Spleen (tissue), 11 donors: Measurements from ENCODE around the gene IRS2. TPM values are rescaled to one million over a fixed set of nuclear protein-coding genes. Genes with fewer than 3 reads are reported as not detected.

ENCODE experiments used
- DNase-seq: peaks from one replicate; pipeline ENCODE4 v3.0.0-alpha.2; 2020
- H3K27ac ChIP-seq, 8 donors: fragments of 200-600 bp; sonication (generic) in 7 of 8; 1 replicate in 4 of 8; 2 replicates in 4 of 8; pipeline versions ENCODE4 v1.5.0 to v1.8.0; 2016 to 2021; ENCODE audit warnings: inconsistent platforms in 4 of 8, mild to moderate bottlenecking in 4 of 8, moderate library complexity in 1 of 8
- H3K27me3 ChIP-seq, 7 donors: fragments of 200-600 bp; sonication (generic) in 6 of 7; replicated peaks in 1 of 7; 1 replicate in 4 of 7; 2 replicates in 3 of 7; pipeline versions ENCODE4 v1.5.0 to v1.8.0; 2016 to 2021; ENCODE audit warnings: inconsistent platforms in 3 of 7, mild to moderate bottlenecking in 1 of 7
- H3K36me3 ChIP-seq, 6 donors: fragments of 200-600 bp; sonication (generic) in 5 of 6; 1 replicate in 4 of 6; 2 replicates in 2 of 6; pipeline versions ENCODE4 v1.5.0 to v1.8.0; 2016 to 2021; ENCODE audit warnings: inconsistent platforms in 2 of 6
- H3K4me1 ChIP-seq, 6 donors: fragments of 200-600 bp; sonication (generic) in 5 of 6; 1 replicate in 3 of 6; 2 replicates in 3 of 6; pipeline versions ENCODE4 v1.5.0 to v1.8.0; 2016 to 2021; ENCODE audit warnings: inconsistent platforms in 3 of 6
- H3K4me3 ChIP-seq, 8 donors: fragments of 200-600 bp; sonication (generic) in 7 of 8; 1 replicate in 4 of 8; 2 replicates in 4 of 8; pipeline versions ENCODE4 v1.5.0 to v1.8.0; 2016 to 2021; ENCODE audit warnings: inconsistent platforms in 4 of 8, mild to moderate bottlenecking in 4 of 8, moderate library complexity in 2 of 8
- H3K9me3 ChIP-seq, 8 donors: fragments of 200-600 bp; sonication (generic) in 7 of 8; 1 replicate in 4 of 8; 2 replicates in 4 of 8; pipeline versions ENCODE4 v1.5.0 to v1.8.0; 2016 to 2021; ENCODE audit warnings: inconsistent platforms in 4 of 8
- CTCF ChIP-seq, 11 experiments: fragments of 200-600 bp in 7 of 11; fragments of 450-650 bp in 4 of 11; sonication (generic) in 4 of 11; IDR thresholded peaks in 8 of 11; conservative IDR thresholded peaks in 3 of 11; 1 replicate in 7 of 11; 2 replicates in 4 of 11; pipeline versions ENCODE4 v1.4.0 to v1.8.0; 2016 to 2021; ENCODE audit warnings: antibody characterized with exemption in 11 of 11, inconsistent platforms in 4 of 11, mild to moderate bottlenecking in 1 of 11
- POLR2A ChIP-seq, 3 donors: fragments of 450-650 bp; IDR thresholded peaks; one replicate each; pipeline ENCODE4 v1.5.1; 2017; ENCODE audit warnings: antibody characterized with exemption in 3 of 3, mild to moderate bottlenecking in 1 of 3
- POLR2AphosphoS5 ChIP-seq, 3 donors: sonication (generic); formaldehyde crosslinking; IDR thresholded peaks; one replicate each; pipeline ENCODE4 v1.5.1; 2017; ENCODE audit warnings: antibody characterized with exemption in 3 of 3
- WGBS, 5 donors: extraction: QIAGEN DNeasy Blood & Tissue Kit in 3 of 5; methylation state at CpG; one replicate each; pipeline versions ENCODE4 v1.1.5 to v1.1.7; 2013 to 2018; 5-methylcytosine and 5-hydroxymethylcytosine counted together
- intact Hi-C: fragments of 100-400 bp; cut with DNase I; formaldehyde crosslinking; loops from one replicate; pipeline ENCODE4 v1.15.0; 2023; ENCODE audit warnings: low total_unique reads
- polyA plus RNA-seq, 3 donors: library from polyadenylated mRNA; stranded (reverse); fragments of 200-250 nt; gene quantifications; one replicate each; pipeline ENCODE4 v1.2.1, GENCODE V29; 2013
- total RNA-seq, 7 donors: library from RNA; depleted of rRNA in 3 of 7; stranded (reverse); fragments of >200 nt in 3 of 7; fragmentation: NEBNext Ultra II Directional in 4 of 7; extraction: Animal tissue kit (Norgen Biotek cat#: 25700) in 4 of 7; gene quantifications; one replicate each; pipeline versions ENCODE4 v1.1.0 to v1.2.1, GENCODE V29; 2016 to 2021
- donor health status: healthy with polysubstance abuse.
- donor health status: DM: no; HTN: no; CAD: no; lungs with moderate emphysema.
- donor health status: DM: no; HTN: no; CAD: no.
- donor health status: Bipolar disorder and iron deficiency.
- donor health status: healthy.
- donor health status: DM: no; HTN: no; CAD: no.
- donor health status: DM: yes; HTN: yes; CAD: no.

The IRS2 gene
- total and polyA plus RNA-seq, 10 donors = 1.4 to 31.3 (median 13.5) TPM

- 0 to 1% (median 1%) methylated on average over 60 to 86 of the region's 86 CpGs for WGBS, 5 donors
- peaks cover 0 to 22% (median 15%) of the 10 kb centered on the region in 6 donors for H3K36me3 ChIP-seq
- H3K9me3 ChIP-seq = no peaks in the 10 kb centered on the region
- H3K4me1 ChIP-seq = peaks cover 5 to 72% (median 29%) of the 10 kb centered on the region in 6 donors
- peaks cover 0 to 61% (median 5%) of the 10 kb centered on the region in 7 donors for H3K27me3 ChIP-seq
- H3K4me3 ChIP-seq = peak overlapping the region; percentile 62 to 91 (median 75)
- intact Hi-C loops = loop anchor here (5.0 to 10.0 kb wide), 2 partner anchors 643 to 825 kb away; no protein-coding TSS in a partner anchor
- peak; percentile 90 for DNase-seq
- TF ChIP-seq POLR2AphosphoS5 (IDR thresholded peaks at IDR 0.05) (peak in 1 of 3 donors; percentile 4), POLR2A (IDR thresholded peaks at IDR 0.05) (no peak), CTCF (IDR thresholded peaks at IDR 0.05 in 8 of 11, conservative IDR thresholded peaks at IDR 0.05 in 3 of 11) (no peak)
- H3K27ac ChIP-seq = peak overlapping the region; percentile 48 to 96 (median 88)
Measured at GRCh38 chr13:109787135-109787954, 962 bp upstream of the IRS2 start.

- Histone ChIP-seq H3K27ac (peak overlapping the region in 7 of 8 donors; percentile 76 to 96 (median 87)), H3K4me3 (peak overlapping the region; percentile 41 to 91 (median 73)), H3K36me3 (peaks cover 0 to 36% (median 24%) of the 10 kb centered on the region in 6 donors), H3K9me3 (no peaks in the 10 kb centered on the region), H3K4me1 (peaks cover 5 to 80% (median 32%) of the 10 kb centered on the region in 6 donors), H3K27me3 (peaks cover 0 to 50% (median 5%) of the 10 kb centered on the region in 7 donors)
- no peak for DNase-seq
- 0 to 10% (median 1%) methylated on average over 4 to 88 of the region's 88 CpGs for WGBS, 5 donors
- peak in 1 of 3 donors; percentile 11 for TF ChIP-seq POLR2AphosphoS5 (IDR thresholded peaks at IDR 0.05)
- TF ChIP-seq POLR2A (IDR thresholded peaks at IDR 0.05) = no peak
- intact Hi-C loops = loop anchor here (5.0 to 10.0 kb wide), 2 partner anchors 641 to 824 kb away; no protein-coding TSS in a partner anchor
Measured at GRCh38 chr13:109785892-109786450, 412 bp downstream of the IRS2 start.

- WGBS, 5 donors = 3 to 6% (median 4%) methylated on average over 5 to 98 of the region's 98 CpGs
- DNase-seq = peak; percentile 92
- peaks cover 0 to 49% (median 5%) of the 10 kb centered on the region in 7 donors for H3K27me3 ChIP-seq
- peaks cover 0 to 42% (median 24%) of the 10 kb centered on the region in 6 donors for H3K36me3 ChIP-seq
- TF ChIP-seq POLR2A (IDR thresholded peaks at IDR 0.05) = no peak
- peak; percentile 17 to 80 (median 47) for TF ChIP-seq POLR2AphosphoS5 (IDR thresholded peaks at IDR 0.05)
- TF ChIP-seq CTCF (IDR thresholded peaks at IDR 0.05 in 8 of 11, conservative IDR thresholded peaks at IDR 0.05 in 3 of 11) = peak in 1 of 11 experiments; percentile 7
- peak overlapping the region in 7 of 8 donors; percentile 76 to 96 (median 87) for H3K27ac ChIP-seq
- no peaks in the 10 kb centered on the region for H3K9me3 ChIP-seq
- intact Hi-C loops = loop anchor here (5.0 to 10.0 kb wide), 2 partner anchors 641 to 823 kb away; no protein-coding TSS in a partner anchor
- H3K4me3 ChIP-seq = peak overlapping the region; percentile 41 to 91 (median 73)
- H3K4me1 ChIP-seq = peaks cover 5 to 80% (median 35%) of the 10 kb centered on the region in 6 donors
Measured at GRCh38 chr13:109785141-109785891, 1.1 kb downstream of the IRS2 start.

GRCh38 chr13:109784590-109785140 is 1.7 kb downstream of the IRS2 start:
- H3K9me3 ChIP-seq = no peaks in the 10 kb centered on the region
- peak; percentile 94 for DNase-seq
- peaks cover 0 to 44% (median 5%) of the 10 kb centered on the region in 7 donors for H3K27me3 ChIP-seq
- TF ChIP-seq POLR2AphosphoS5 (IDR thresholded peaks at IDR 0.05) (no peak), CTCF (IDR thresholded peaks at IDR 0.05 in 8 of 11, conservative IDR thresholded peaks at IDR 0.05 in 3 of 11) (peak in 7 of 11 experiments; percentile 11 to 76 (median 69))
- intact Hi-C loops = loop anchor here (5.0 to 10.0 kb wide), 2 partner anchors 640 to 822 kb away; no protein-coding TSS in a partner anchor
- H3K27ac ChIP-seq = peak overlapping the region in 7 of 8 donors; percentile 76 to 96 (median 87)
- peaks cover 0 to 49% (median 24%) of the 10 kb centered on the region in 6 donors for H3K36me3 ChIP-seq
- H3K4me3 ChIP-seq = peak overlapping the region; percentile 41 to 91 (median 73)
- peaks cover 10 to 80% (median 41%) of the 10 kb centered on the region in 6 donors for H3K4me1 ChIP-seq
- whole genome bisulfite sequencing, 5 donors = 2 to 13% (median 5%) methylated on average over 46 to 83 of the region's 83 CpGs; no CpG with 5 or more reads in 1 of the 5 donors
